ENCODE data around the gene BTBD9.

- TF ChIP-seq, protein P1, sequence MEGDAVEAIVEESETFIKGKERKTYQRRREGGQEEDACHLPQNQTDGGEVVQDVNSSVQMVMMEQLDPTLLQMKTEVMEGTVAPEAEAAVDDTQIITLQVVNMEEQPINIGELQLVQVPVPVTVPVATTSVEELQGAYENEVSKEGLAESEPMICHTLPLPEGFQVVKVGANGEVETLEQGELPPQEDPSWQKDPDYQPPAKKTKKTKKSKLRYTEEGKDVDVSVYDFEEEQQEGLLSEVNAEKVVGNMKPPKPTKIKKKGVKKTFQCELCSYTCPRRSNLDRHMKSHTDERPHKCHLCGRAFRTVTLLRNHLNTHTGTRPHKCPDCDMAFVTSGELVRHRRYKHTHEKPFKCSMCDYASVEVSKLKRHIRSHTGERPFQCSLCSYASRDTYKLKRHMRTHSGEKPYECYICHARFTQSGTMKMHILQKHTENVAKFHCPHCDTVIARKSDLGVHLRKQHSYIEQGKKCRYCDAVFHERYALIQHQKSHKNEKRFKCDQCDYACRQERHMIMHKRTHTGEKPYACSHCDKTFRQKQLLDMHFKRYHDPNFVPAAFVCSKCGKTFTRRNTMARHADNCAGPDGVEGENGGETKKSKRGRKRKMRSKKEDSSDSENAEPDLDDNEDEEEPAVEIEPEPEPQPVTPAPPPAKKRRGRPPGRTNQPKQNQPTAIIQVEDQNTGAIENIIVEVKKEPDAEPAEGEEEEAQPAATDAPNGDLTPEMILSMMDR (IDR thresholded peaks at IDR 0.05): no peak
- no peak for TF ChIP-seq POLR2A (IDR thresholded peaks at IDR 0.05)
Observed at GRCh38 chr6:38459291-38459690, 180.4 kb downstream of the BTBD9 start.
